OCI-M2 (cell line): ENCODE measurements around the gene RMDN3.

ENCODE experiments used
- DNase-seq: peaks from one replicate; lab custom pipeline; 2025; ENCODE audit not compliant: unreplicated experiment; lab: John Stamatoyannopoulos, UW

RMDN3 gene

DNA sequence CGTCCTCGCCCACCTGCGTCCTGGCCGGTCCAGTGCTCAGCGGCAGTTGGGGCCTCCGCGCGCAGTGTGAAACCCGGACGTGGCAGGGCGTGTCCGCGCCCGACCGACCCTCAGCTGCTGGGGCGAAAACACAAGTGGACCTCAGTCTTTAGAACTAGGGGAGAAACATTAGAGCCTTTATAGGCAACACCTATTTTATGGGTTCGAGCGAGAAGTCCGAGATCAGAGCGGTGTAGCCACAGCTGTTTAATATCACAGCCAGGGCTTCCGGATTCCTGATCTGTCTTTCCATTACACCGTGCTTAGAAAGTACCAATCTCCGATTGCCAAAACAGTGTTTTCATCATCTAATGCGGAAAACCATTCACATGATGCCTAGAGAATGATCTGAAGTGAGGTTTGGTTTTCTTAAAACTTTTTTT is 59.6 kb downstream of the RMDN3 start:
- DNase-seq, result no peak

DNA sequence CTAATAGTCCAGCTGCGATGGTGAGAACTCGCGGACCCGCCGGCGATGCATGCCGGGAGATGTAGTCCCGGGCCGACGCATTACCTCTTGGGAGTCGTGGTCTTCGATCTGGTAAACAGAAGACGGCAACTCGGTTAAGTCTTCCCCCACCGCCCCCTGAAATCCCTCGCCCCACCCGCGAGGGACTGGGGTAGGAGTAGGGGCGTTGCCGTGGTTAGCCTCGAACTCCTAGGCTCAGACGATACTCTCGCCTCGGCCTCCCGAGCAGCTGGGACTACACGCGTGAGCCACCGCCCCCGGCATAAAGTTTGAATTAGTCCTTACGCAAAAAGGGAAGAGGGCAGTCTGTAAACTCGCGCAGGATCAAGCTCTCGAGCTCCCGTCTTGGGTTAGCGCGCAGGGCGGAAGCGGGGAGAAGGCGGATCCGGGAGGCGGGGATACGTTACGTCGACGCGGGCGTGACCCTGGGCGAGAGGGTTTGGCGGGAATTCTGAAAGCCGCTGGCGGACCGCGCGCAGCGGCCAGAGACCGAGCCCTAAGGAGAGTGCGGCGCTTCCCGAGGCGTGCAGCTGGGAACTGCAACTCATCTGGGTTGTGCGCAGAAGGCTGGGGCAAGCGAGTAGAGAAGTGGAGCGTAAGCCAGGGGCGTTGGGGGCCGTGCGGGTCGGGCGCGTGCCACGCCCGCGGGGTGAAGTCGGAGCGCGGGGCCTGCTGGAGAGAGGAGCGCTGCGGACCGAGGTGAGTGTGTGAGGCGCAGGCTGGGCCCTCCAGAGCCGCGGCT is 60.2 kb downstream of the RMDN3 start, which contains the start of gene RAD51:
Gene RAD51, plus strand, starts transcription at position 487 of the 781 bp plus-strand sequence. CDS start 3,585 bp downstream, outside the sequence.
- DNase-seq, result peak; percentile 78

DNA sequence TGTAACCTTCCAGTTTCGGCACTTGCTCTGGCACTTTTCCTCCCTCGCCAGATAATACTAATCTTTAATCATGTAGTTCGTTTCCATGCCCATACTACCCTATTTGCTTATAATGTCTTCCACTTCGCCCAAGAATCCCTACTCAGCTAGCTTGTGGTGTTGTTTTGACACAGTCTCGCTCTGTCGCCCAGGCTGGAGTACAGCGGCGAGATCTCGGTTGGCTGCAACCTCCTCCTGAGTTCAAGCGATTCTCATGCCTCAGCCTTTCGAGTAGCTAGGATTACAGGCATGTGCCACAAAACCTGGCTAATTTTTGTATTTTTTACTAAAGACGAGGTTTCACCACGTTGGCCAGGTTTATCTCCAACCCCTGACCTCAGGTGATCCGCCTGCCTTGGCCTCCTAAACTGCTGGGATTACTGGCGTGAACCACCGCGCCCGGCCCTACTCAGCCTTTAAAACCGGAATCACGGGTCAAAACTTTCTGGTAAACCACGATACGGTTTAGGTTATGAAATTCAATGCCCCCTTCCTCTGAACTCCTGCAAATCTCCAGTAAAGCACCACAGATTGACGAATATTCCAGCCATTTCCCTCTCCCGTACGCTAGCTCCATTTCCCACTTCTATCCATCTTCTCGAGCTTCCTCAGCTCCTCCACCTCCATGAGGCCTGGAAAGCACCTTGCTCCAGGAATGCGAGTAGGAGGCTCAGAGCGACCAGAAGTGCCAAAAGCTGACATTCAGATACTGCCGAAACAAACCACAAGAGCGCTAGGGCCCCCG is 61.0 kb downstream of the RMDN3 start:
- DNase-seq, result no peak

DNA sequence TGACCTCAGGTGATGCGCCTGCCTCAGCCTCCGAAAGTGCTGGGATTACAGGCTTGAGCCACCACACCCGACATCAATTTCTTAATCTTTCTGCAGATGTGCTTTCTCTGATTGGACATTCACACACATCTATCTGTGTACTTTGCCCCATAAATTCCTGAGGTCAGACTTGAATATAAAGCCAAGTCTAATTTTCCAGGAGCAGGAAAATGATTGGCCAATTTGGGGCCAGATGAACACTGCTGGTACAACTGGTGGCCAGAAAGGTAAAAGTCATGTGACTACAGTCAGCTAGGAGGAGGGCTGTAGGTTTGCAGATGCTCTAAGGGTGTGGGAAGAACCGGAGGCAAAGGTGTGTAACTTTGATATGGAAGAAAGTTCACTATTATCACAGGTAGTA is 63.3 kb downstream of the RMDN3 start:
- DNase-seq, result no peak

DNA sequence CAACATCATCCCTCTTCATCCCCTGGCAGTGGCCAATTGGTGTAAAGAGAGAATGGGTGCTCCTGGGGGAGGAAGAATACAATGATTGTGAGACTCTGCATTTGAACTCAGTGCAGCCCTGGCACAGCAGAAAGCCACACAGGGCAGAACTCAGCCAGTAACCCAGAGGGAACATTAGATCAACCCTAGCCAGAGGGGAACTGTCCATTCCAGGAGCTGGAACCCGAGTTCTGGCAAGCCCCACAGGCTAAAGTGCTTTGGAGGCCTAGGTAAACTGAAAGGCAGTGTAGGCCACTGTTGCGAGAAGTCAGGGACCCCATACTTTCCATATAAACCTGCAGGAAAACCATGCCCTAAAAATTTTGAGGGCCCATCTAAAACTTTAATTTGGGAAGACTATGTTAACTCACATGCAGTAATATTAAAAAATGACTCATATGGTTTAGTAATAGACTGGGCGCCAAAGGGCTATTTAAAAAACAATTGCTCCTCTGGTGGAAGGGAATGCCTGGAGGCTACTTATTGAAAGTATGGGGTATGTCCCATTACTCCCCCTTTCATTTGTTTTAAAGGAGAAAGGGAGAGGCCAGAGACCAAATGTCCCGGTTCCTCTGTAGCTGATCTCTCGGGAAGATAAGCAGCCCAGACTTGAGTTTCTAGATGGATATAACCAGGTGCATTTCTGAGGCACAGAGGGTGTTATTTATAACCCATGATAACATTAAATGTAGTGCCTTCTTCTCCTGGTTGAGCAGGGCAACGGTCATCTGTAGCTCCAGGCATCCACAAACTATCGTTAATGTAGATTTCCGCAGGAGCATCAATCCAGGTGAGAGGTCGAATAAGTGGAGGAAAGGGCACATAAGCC is 65.9 kb downstream of the RMDN3 start:
- DNase-seq, result no peak
